Skin epidermis (tissue), 12 donors: ENCODE measurements around the gene KRTAP10-5.
"Not testable (repeated sequence)": the region's sequence is repeated elsewhere in the genome, so short reads cannot be mapped to it uniquely, and the experiment has no call there.

Experiments
- H3K27ac ChIP-seq, 21 experiments: fragments of 200-600 bp; sonication (generic) in 11 of 21; one replicate each; pipeline ENCODE4 v1.5.0; 2020; ENCODE audit warnings: mild to moderate bottlenecking in 3 of 21, inconsistent platforms in 2 of 21, moderate library complexity in 2 of 21
- H3K4me3 ChIP-seq, 7 experiments: fragments of 200-600 bp; sonication (generic) in 2 of 7; one replicate each; pipeline ENCODE4 v1.5.0; 2020; ENCODE audit warnings: inconsistent platforms in 2 of 7, mild to moderate bottlenecking in 2 of 7, moderate library complexity in 1 of 7

KRTAP10-5 gene

DNA sequence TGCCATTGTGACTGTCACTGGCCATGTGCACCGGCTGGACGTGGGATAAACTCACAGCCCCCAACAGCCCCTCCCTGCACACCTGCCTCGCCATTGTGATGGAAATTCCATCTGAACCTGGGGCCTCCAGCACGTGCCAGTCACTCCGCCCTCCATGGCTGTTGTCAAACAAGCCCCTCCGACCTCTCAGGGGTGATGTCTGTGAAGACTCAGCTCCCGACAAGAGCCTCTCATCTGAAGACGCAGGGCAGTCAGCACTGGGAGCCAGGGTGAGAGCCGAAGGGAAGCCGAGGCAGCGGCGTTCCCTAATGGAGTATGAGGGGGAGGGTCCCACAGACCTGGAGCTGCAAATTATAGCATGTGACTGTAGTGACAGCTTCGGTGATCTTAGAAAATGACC lies 27.7 kb downstream of the KRTAP10-5 start:
- no peak overlapping the region for H3K27ac ChIP-seq
- H3K4me3 ChIP-seq = no peak overlapping the region

DNA sequence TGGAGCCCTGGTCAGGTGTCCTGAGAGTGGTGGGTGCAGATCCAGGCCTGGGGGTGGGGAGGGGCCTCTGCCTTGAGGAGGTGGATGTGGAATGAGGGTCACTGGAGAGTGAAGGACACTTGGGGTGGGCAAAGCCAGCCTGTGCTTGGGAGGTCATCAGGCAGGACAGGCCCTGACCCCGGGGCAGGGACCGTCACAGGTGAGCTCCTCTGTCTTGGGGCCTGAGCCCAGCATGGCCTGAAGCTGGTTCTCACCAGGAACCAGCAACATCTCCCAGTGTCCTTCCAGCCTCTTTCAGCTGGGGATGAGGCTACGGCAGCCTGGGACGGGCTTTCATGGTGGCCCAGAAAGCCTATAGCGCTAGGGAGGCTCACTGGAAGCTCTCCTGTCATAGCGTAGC lies 28.3 kb downstream of the KRTAP10-5 start:
- Histone ChIP-seq H3K27ac (no peak overlapping the region), H3K4me3 (no peak overlapping the region)

DNA sequence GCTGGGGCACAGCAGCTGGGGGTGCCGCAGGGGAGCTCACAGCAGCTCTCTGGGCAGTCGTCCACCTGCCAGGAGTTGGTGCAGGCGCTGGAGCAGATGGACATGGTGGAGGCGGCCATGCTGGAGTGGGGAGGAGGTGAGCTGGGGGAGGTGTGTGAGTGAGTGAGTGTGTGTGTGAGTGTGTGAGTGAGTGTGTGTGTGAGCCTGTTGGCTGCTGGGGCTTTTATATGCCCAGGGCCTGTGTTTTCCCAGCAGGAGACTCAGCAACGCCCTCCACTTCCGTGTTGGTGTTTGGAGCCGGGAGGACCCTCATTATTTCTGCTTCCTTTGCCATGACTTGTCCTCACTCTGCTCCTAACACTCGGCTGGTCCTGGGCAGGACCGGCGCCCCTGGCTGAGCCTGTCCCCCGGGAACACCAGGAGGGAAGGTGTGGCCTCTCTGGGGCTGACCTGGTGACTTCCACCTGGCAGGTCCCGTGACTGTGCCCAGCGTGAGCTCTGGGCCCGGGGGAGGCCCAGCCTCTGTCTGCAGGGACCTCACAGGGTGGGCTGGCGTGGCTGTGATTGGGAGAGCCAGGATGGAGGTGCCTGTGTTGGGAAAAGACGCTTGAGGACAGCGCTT lies 29.0 kb downstream of the KRTAP10-5 start, which contains the start of gene KRTAP10-2:
Gene KRTAP10-2 (minus strand): TSS at position 166 of the 622 bp plus-strand sequence. CDS start 47 bp downstream, at position 119.
- no peak within 1 kb of the TSS for H3K4me3 ChIP-seq
- no peak within 1 kb of the TSS for H3K27ac ChIP-seq

DNA sequence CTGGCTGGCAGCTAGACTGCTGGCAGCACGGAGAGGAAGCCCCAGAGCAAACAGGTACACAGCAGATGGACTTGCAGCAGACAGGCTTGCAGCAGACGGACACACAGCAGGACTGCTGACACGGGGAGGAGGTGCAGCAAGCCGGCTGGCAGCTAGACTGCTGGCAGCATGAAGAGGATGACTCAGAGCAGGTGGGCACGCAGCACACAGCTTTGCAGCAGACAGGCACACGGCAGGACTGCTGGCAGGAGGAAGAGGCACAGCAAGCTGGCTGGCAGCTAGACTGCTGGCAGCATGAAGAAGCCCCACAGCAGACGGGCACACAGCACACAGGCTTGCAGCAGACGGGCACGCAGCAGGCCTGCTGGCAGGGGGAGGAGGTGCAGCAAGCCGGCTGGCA lies 29.6 kb downstream of the KRTAP10-5 start:
- H3K4me3 ChIP-seq = no peak overlapping the region

DNA sequence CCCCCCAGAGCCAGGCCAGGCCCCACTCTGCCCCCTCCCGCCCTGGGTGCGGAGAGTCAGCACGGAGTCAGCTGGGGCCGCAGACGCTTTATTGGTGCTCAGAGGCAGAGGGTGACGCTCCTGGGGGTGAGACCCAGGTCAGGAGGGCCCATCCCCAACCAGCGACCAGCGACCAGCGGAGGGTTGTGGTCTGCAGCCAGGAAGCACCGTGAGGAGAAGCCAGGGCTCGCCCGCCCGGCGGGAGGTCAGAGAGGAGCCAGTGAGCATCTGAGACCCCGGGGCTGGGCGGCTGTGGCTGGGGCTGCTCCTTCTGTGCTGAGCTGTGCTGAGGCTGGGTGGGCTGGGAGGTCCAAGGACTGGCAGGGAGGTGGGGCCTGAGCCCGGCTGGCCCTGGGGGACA lies 30.1 kb downstream of the KRTAP10-5 start:
- H3K4me3 ChIP-seq, H3K27ac ChIP-seq: not testable (repeated sequence)

More for the DNA sequence above, 29.6 kb downstream of the KRTAP10-5 start:
- H3K27ac ChIP-seq = no peak overlapping the region

DNA sequence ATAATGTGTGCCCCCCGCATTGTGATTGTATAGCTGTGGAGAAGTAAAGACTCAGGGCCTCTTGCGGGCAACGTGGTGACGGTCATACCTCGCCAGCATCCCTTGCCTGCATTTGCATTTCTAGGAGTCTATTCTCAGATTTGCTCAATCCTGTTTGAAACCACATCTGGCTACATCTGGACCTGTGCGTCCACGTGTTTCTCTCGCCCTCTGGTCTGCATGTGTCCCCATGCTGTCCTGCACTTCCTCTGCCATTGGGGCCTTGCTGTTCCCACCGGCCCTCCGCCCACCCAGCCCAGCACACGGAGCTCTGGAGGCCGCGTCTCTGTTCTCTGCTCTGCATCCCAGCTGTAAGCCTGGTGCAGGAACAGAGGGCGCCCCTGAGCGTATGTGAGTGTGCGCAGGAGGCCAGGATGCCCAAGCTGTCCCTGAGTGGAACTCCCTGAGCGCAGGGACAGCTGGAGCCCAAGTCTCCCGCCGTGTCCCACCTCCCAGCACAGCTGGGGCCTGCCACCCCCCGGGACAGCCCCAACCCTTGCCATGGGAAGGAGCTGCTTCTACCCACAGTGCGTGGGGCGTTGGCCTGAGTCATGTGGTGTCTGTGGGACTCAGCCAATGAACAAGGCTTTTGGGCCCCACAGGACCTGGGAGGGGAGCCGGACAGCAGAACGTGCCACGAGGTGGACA lies 30.7 kb downstream of the KRTAP10-5 start:
- H3K4me3 ChIP-seq = no peak overlapping the region
- H3K27ac ChIP-seq = peak overlapping the region in 2 of 21 experiments; percentile 27 to 63

DNA sequence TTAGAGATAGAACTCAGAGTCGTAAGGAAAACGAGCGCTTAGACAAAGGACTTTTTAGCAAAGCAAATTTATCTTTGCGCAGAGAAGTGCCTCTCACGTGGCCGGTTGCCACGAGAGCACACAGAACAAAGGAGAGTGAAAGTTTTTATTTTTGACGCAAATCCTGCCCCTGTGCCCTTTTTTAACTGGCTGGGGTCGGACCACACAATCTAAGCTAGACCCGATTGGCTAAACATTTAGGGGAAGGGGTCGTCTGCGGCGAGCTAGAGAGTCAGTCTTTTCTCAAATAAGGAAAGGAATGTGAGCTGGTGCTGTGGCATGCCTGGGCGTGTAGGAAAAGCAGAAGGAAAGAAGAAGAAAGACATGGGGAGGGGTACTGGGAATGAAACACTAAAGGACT lies 31.5 kb downstream of the KRTAP10-5 start:
- Histone ChIP-seq H3K4me3 (peak overlapping the region in 1 of 7 experiments; percentile 4), H3K27ac (peak overlapping the region in 2 of 21 experiments; percentile 27 to 63)

DNA sequence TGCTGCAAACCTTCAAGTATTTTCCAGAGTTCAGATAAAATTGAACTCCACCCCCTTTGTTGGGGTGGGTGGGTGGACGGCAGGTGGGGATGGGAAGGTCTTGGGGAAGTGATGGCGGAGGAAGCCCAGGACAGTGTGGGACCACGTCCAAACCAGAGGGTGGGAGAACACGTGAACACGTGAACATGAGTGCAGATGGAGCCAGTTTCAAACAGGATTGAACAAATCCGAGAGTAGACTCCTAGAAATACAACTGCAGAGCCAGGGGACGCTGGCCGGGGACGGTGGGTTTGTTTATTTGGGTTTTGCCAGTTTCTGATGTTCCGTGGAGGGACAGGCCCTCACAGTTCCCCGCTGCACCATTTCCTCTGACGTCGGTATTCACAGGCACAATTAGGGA lies 32.0 kb downstream of the KRTAP10-5 start:
- Histone ChIP-seq H3K27ac (peak overlapping the region in 2 of 21 experiments; percentile 27 to 63), H3K4me3 (no peak overlapping the region)

DNA sequence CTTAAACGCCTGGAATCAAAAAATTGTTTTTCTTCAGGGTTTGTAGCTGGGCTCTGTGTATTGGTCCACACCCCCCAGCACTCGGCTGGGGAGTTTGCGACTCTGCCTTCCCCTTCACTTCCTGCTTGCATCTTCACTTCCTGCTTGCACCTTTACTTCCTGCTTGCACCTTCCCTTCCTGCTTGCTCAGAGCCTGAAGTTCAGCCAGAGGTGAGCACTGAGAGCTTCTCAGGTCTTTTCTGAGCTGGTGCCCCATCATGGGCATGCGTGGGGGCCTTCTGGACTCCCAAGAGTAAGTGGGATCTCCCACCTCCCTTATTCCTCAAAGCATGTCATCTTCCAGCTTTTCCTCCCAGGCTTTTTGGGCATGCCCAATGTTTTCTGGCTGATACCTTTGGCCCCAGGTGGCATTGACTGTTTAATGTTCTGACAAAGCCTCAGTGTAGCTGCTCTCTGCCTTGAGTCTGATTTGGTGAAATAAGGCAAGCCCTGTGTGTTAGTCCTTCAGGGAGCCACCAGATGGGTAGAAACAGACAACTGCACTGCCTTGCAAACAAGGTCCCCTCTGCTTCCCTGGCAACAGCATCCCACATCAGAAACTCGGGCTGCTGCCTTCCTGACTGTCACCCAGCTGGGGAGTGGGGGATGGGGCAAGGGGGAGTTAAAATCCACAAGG lies 32.6 kb downstream of the KRTAP10-5 start:
- Histone ChIP-seq H3K4me3 (no peak overlapping the region), H3K27ac (peak overlapping the region in 3 of 21 experiments; percentile 26 to 63 (median 58))

DNA sequence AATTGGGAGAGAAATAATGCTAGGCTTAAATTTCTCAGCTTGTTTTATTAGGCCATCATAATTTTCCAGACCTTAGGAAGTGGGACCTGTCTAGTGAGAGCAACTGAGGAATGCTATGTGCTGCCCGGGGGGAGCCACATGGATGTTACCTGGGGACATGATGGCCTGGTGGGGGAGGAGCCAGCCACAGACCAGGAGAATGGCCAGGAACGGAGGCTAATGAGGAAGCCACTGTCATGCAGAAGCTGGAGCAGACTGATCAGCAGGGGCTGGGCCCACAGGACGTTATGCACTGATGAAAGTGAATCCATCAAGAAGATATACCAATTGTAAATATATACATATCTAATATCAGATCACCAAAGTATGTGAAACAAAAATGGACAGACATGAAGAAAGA lies 35.8 kb downstream of the KRTAP10-5 start:
- Histone ChIP-seq H3K27ac (no peak overlapping the region), H3K4me3 (no peak overlapping the region)

DNA sequence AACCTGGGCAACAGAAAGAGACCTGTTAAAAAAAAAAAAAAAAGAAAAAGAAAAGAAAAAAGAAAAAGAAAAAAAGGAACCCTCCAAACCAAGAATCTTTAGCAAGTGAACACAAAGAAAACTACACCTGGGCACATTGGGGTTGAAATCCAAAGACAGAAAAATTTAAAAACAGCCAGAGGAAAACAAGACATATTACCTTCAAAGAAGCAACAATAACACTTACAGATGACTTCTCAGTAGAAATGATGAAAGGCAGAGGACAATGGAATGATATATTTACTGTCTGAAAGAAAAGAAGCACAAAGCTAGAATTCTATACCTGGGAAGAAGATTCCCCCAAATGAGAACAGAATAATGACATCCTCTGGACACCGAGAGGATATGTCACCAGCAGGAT lies 37.7 kb downstream of the KRTAP10-5 start:
- Histone ChIP-seq H3K4me3 (no peak overlapping the region), H3K27ac (no peak overlapping the region)

DNA sequence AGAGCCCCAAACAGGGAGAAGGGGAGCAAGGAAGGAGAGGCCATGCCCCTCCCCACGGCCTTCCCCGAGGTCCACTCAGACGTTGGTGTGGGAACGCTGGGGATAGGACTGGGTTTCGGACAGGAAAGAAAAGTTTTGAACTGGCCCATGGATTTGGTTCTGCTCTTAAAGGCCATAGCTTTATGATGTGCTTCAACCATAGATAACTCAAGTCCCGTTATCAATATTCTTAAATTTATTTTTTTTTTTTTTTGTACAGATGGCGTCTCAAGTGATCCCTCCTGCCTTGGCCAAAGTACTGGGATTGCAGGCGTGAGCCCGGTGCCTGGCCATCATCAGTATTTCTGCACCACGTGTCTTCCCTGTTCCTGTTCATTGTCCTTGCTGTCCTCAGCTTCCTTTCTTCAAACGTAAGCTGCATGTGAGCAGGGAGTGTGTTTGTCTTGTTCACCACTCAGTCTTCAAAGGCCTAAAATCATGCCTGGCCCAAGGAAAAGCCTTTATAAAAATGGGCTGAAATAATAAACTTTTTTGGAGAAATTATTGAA lies 39.6 kb downstream of the KRTAP10-5 start:
- Histone ChIP-seq H3K27ac (no peak overlapping the region), H3K4me3 (no peak overlapping the region)

DNA sequence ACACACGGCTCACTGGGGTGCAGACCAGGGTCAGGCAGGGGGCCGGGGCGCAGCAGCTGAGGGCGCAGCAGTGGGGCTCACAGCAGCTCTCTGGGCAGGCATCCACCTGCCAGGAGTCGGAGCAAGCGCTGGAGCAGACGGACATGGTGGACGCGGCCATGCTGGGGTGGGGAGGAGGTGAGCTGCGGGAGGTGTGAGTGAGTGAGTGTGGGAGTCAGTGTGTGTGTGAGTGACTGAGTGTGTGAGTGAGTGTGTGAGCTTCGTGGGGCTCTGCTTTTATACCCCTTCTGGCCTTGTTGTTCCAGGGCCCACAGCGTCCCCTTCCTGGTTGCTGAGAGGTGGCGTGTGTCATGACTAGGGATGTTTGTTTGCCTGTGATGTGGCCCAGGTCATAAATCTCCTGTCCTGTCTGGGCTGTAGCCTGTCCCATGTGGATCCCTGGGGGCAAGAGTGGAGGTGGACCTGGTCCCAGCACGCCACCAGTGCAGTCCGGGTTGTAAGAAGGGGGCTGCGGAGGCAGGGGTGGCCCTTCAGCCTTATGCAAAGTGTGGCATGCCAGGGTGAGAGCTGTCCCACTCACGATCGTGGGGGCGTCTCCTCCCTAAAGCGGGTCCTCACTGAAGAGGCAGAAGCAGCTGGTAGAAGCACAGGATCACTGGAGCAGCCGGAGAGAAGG lies 40.3 kb downstream of the KRTAP10-5 start, which contains the start of gene KRTAP10-1:
Gene KRTAP10-1 (minus strand): TSS at position 205 of the 676 bp plus-strand sequence. CDS start 45 bp downstream, at position 160.
- H3K4me3 ChIP-seq = no peak within 1 kb of the TSS
- no peak within 1 kb of the TSS for H3K27ac ChIP-seq

DNA sequence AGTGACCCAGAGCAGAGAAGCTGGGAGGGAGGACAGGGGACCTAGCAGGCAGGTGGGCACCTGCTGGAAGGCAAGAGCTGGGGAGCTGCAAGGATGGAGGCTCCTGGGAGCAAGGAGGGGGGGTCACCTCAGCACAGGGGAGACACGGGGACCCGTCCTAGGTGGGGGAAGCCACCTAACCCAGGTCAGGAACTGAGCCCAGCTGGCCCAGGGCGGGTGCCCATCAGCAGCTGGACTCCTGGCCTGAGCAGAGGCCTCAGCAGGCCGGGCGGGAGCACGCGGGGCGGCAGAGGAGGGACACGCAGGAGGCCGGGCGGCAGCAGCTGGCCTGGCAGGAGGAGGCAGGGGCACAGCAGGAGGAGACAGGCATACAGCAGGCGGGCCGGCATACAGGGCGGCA lies 41.4 kb downstream of the KRTAP10-5 start:
- Histone ChIP-seq H3K4me3 (no peak overlapping the region), H3K27ac (no peak overlapping the region)

DNA sequence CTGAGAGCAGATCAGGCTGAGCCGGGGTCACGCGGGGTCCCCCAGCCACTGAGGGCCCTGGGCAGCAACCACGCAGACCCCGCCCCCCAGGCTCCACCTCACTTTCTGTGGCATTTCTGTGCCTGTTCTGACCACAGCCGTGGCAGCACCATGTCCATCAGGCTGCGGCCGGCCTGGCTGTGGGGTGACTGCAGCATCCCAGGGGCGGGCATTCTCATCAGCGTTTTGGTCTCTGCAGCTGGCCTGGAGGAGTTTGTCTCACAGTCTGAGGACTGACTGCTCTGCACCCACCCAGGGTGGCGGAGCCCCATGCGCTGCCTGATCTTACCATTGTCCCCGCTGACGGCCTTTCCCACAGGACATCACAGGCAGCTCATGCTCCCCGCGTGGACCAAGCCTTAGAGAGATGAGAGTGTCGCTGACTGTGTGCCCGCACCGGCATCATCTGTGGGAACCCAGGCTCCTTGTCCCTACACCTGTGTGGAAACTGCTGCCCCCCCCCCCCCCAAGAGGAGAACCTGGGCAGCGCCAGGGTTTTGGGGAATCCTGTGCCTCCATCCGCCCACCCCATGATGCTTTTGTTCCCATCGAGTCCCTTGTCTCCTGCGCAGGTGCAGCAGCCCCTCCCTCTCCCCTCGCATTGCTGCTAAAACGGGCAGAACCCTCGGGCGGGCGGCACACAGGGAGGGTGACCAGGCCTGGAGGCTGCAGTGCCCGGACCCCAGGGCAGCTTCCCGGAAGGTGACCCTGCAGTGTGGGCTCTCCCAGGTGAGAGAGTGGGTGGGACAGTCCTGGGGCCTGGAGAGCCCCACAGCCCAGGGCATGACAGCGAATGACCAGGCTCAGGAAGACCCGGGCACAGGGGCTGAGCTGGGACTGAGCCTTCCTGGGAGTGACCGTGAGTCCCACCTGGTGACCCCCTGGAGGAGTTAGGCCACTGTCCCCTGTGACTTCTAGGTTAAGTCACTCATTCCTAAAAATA lies 42.2 kb downstream of the KRTAP10-5 start:
- Histone ChIP-seq H3K27ac (no peak overlapping the region), H3K4me3 (no peak overlapping the region)

DNA sequence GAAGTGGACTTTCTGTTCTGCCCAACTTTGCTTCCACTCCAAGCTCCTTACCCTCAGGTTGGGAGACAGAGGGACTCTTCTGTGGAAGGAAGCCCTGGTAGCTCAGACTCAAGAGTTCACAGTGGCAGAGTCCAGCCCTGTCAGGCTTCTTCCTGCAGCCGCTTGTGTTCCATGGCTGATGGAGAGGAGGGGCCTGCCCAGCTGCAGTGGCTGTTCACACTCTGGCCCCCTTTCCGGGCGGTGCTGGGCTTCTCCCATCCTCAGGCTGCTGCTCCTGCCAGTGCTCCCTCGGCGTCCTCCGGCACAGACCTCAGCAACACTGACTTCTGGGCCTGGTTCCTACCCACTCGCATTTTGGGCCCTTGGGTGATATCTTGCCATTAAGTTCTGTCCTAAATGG lies 44.4 kb downstream of the KRTAP10-5 start:
- Histone ChIP-seq H3K4me3 (no peak overlapping the region), H3K27ac (no peak overlapping the region)

DNA sequence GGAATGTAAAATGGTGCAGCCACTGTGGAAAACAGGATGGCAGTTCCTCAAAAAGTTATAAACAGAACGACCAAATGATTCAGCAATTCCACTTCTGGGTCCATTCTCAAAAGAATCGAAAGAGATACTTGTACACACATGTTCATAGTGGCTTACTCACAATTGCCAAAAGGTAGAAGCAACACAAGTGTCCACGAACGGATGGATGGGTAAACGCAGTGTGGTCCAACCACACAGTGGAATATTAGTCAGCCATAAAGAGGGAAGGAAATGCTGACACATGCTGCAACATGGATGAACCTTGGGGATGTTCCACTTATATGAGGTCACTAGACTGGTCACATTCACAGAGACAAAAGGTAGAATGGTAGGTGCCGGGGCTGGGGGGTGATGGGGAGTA lies 45.7 kb downstream of the KRTAP10-5 start:
- no peak overlapping the region for H3K27ac ChIP-seq

DNA sequence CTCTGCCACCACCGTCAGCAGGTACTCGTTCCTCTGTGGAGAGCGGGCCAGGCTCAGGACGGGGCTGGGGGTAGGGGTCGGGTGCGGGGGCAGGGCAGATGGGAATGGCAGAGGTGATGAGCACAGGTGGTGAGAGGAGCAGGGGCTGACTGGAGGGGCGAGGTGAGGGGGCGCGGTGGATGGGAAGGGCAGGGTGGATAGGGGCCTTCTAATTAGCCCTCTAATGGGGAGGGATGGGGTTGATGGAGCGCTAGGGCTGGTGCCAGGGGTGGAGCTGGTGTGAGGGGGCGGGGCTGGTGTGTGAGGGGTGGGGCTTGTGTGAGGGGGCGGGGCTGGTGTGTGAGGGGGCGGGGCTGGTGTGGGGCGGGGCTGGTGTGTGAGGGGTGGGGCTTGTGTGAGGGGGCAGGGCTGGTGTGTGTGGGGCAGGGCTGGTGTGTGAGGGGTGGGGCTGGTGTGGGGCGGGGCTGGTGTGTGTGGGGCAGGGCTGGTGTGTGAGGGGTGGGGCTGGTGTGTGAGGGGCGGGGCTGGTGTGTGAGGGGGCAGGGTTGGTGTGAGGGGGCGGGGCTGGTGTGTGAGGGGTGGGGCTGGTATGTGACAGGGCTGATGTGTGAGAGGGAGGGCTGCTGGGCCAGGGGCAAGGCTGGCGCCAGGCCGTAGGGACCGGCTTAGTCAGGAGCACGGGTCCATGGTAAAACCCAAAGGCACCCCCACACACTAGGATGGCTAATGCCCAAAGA lies 46.3 kb downstream of the KRTAP10-5 start:
- H3K27ac ChIP-seq = no peak overlapping the region

More for the DNA sequence above, 45.7 kb downstream of the KRTAP10-5 start:
- H3K4me3 ChIP-seq = no peak overlapping the region

More for the DNA sequence above, 46.3 kb downstream of the KRTAP10-5 start:
- H3K4me3 ChIP-seq = no peak overlapping the region
